Left renal pelvis (tissue), 4 donors: Measurements from ENCODE around the gene PFDN6. TPM values are rescaled to one million over a fixed set of nuclear protein-coding genes. Genes with fewer than 3 reads are reported as not detected.

Experiments used
- polyA plus RNA-seq, 4 donors: library from polyadenylated mRNA; unstranded; fragments of 120-200 nt; gene quantifications; one replicate each; pipeline ENCODE4 v1.2.1, GENCODE V29; 2013; ENCODE audit not compliant: insufficient read length in 4 of 4

The PFDN6 gene
- polyA plus RNA-seq, 4 donors, result 41.9 to 78.2 (median 75.1) TPM

Other genes with a start within 250 kb of the PFDN6 start
- gene HLA-DPA1, start 216.0 kb upstream of the PFDN6 start, polyA plus RNA-seq, result 10 to 100 TPM; 17.1 to 20.5 (median 18.3) TPM
- gene HLA-DPB1, start 213.6 kb upstream of the PFDN6 start, polyA plus RNA-seq, result 10 to 100 TPM; 16.7 to 20.4 (median 17.2) TPM
- 1 to 10 TPM; 3.0 to 6.9 (median 4.1) TPM for gene COL11A2, start 97.1 kb upstream of the PFDN6 start, polyA plus RNA-seq
- gene RXRB, start 88.9 kb upstream of the PFDN6 start, polyA plus RNA-seq, result 10 to 100 TPM; 47.0 to 66.5 (median 55.5) TPM
- gene SLC39A7, start 88.7 kb upstream of the PFDN6 start, polyA plus RNA-seq, result 100 to 1,000 TPM in 3 of 4 donors, 10 to 100 TPM in 1; 91.9 to 139 (median 116) TPM
- gene HSD17B8, start 84.9 kb upstream of the PFDN6 start, polyA plus RNA-seq, result 10 to 100 TPM; 10.7 to 29.1 (median 22.2) TPM
- 10 to 100 TPM; 52.8 to 70.6 (median 56.2) TPM for gene RING1, start 81.1 kb upstream of the PFDN6 start, polyA plus RNA-seq
- gene VPS52, start 17.7 kb upstream of the PFDN6 start, polyA plus RNA-seq, result 10 to 100 TPM; 53.1 to 96.0 (median 75.1) TPM
- 1,000 to 10,000 TPM; 2,948 to 3,391 (median 3,096) TPM for gene RPS18, start 17.5 kb upstream of the PFDN6 start, polyA plus RNA-seq
- gene B3GALT4, start 12.5 kb upstream of the PFDN6 start, polyA plus RNA-seq, result 1 to 10 TPM; 2.5 to 5.0 (median 3.8) TPM
- gene WDR46, start 362 bp upstream of the PFDN6 start, polyA plus RNA-seq, result 10 to 100 TPM; 54.9 to 82.1 (median 59.9) TPM
- 100 to 1,000 TPM in 2 of 4 donors, 10 to 100 TPM in 2; 96.7 to 133 (median 103) TPM for gene RGL2, start 9.3 kb downstream of the PFDN6 start, polyA plus RNA-seq
- 10 to 100 TPM; 26.9 to 49.5 (median 38.4) TPM for gene TAPBP, start 24.5 kb downstream of the PFDN6 start, polyA plus RNA-seq
- 10 to 100 TPM; 20.1 to 25.5 (median 21.4) TPM for gene ZBTB22, start 28.1 kb downstream of the PFDN6 start, polyA plus RNA-seq
- gene DAXX, start 33.4 kb downstream of the PFDN6 start, polyA plus RNA-seq, result 10 to 100 TPM; 45.3 to 58.9 (median 54.1) TPM
- 10 to 100 TPM; 35.0 to 47.3 (median 37.7) TPM for gene KIFC1, start 102.2 kb downstream of the PFDN6 start, polyA plus RNA-seq
- gene PHF1, start 121.4 kb downstream of the PFDN6 start, polyA plus RNA-seq, result 10 to 100 TPM; 65.4 to 87.7 (median 73.4) TPM
- 100 to 1,000 TPM; 150 to 250 (median 226) TPM for gene CUTA, start 128.5 kb downstream of the PFDN6 start, polyA plus RNA-seq
- 10 to 100 TPM; 20.9 to 42.3 (median 33.1) TPM for gene SYNGAP1, start 130.5 kb downstream of the PFDN6 start, polyA plus RNA-seq
- gene ZBTB9, start 165.0 kb downstream of the PFDN6 start, polyA plus RNA-seq, result 10 to 100 TPM in 3 of 4 donors, 1 to 10 TPM in 1; 9.2 to 17.6 (median 14.2) TPM